Measurements from ENCODE around the gene TTLL3. TPM values are rescaled to one million over a fixed set of nuclear protein-coding genes. Genes with fewer than 3 reads are reported as not detected.

The TTLL3 gene
- total RNA-seq, 1 experiment from 2014 or later: 79.3 TPM

DNA sequence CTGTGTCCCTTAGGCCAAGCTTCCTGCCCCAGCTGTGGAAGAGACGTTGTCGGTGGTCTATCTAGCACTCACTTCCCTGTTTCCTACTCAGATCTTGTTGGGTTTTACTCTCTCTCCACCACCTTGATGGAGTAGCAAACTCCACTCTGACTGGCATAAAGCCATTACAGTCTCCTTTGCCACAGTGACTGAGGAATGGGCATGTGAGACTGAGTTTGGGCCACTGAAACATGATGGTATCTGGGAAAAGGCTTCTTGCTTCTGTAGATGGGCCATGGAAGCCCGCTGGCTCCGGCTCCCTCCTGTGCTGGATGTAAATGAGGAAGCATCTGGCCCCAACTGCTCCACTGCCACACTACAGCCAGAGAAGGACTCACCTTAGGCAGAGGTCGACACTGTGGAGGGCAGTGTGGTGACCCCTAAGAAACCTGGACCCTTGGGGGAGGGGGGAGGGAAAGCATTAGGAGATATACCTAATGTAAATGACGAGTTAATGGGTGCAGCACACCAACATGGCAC, 30.9 kb upstream of the TTLL3 start:
- H3K27me3 ChIP-seq (ENCODE audit: low read length): no peaks in the 10 kb centered on the region
- H3K9ac ChIP-seq (ENCODE audit: low read length): no peak overlapping the region
- no peaks in the 10 kb centered on the region for H3K36me3 ChIP-seq (ENCODE audit: insufficient read depth, low read length)
- peak overlapping the region; percentile 90 for H3K27ac ChIP-seq (ENCODE audit: low read length)
- H3K9me3 ChIP-seq (ENCODE audit: low read length): no peaks in the 10 kb centered on the region
- H3K79me2 ChIP-seq (ENCODE audit: low read length): no peaks in the 10 kb centered on the region
- no peaks in the 10 kb centered on the region for H4K20me1 ChIP-seq (ENCODE audit: insufficient read depth, low read depth, low read length)
- no peak for DNase-seq
- peak overlapping the region; percentile 32; the same call in 1 of the 2 replicates for H3K4me3 ChIP-seq (ENCODE audit: low read length)
- no peaks in the 10 kb centered on the region for H3K9me2 ChIP-seq (replicated peaks; ENCODE audit: insufficient read depth, low read length)
- no peak overlapping the region for H2AFZ ChIP-seq (ENCODE audit: low read length)
- peak overlapping the region; percentile 53 for H3K4me2 ChIP-seq (ENCODE audit: low read depth, low read length, poor library complexity, severe bottlenecking)
- H3K4me1 ChIP-seq (ENCODE audit: low read length): peaks cover 47% of the 10 kb centered on the region

GRCh38 chr3:9779721-9780457, 30.2 kb upstream of the TTLL3 start:
- Histone ChIP-seq H2AFZ (ENCODE audit: low read length) (no peak overlapping the region), H3K4me2 (ENCODE audit: low read depth, low read length, poor library complexity, severe bottlenecking) (peak overlapping the region; percentile 53)

DNA sequence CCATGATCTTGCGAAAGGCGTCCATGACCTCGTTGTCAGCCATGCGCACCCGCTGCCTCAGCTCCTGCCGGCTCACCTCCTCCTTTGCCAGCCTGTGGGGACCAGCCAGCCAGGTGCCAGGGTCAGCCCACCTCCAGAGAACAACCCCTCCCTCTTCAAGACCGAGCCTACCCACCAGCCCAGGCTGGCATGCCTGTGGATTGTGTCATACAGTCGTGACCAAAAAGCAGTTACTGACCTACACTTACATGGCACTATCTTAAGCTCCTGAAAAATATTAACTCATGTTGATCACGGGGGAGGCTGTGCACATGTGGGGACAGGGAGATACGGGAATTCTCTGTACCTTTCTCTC, 29.6 kb upstream of the TTLL3 start:
- Histone ChIP-seq H3K9ac (ENCODE audit: low read length) (peak overlapping the region; percentile 68), H3K27me3 (ENCODE audit: low read length) (no peaks in the 10 kb centered on the region), H3K9me3 (ENCODE audit: low read length) (no peaks in the 10 kb centered on the region), H3K79me2 (ENCODE audit: low read length) (no peaks in the 10 kb centered on the region), H3K36me3 (ENCODE audit: insufficient read depth, low read length) (no peaks in the 10 kb centered on the region), H3K9me2 (replicated peaks; ENCODE audit: insufficient read depth, low read length) (no peaks in the 10 kb centered on the region), H2AFZ (ENCODE audit: low read length) (no peak overlapping the region), H3K4me2 (ENCODE audit: low read depth, low read length, poor library complexity, severe bottlenecking) (peak overlapping the region; percentile 53), H3K4me3 (ENCODE audit: low read length) (peak overlapping the region; percentile 32; the same call in 1 of the 2 replicates), H3K27ac (ENCODE audit: low read length) (peak overlapping the region; percentile 90), H3K4me1 (ENCODE audit: low read length) (peaks cover 47% of the 10 kb centered on the region), H4K20me1 (ENCODE audit: insufficient read depth, low read depth, low read length) (no peaks in the 10 kb centered on the region)
- no peak for DNase-seq

More at GRCh38 chr3:9779721-9780457, 30.2 kb upstream of the TTLL3 start:
- Histone ChIP-seq H3K27ac (ENCODE audit: low read length) (peak overlapping the region; percentile 90), H3K9me3 (ENCODE audit: low read length) (no peaks in the 10 kb centered on the region), H3K9ac (ENCODE audit: low read length) (peak overlapping the region; percentile 68), H3K4me1 (ENCODE audit: low read length) (peaks cover 47% of the 10 kb centered on the region), H3K9me2 (replicated peaks; ENCODE audit: insufficient read depth, low read length) (no peaks in the 10 kb centered on the region), H3K4me3 (ENCODE audit: low read length) (peak overlapping the region; percentile 32; the same call in 1 of the 2 replicates), H3K79me2 (ENCODE audit: low read length) (no peaks in the 10 kb centered on the region), H3K27me3 (ENCODE audit: low read length) (no peaks in the 10 kb centered on the region), H3K36me3 (ENCODE audit: insufficient read depth, low read length) (no peaks in the 10 kb centered on the region), H4K20me1 (ENCODE audit: insufficient read depth, low read depth, low read length) (no peaks in the 10 kb centered on the region)
- DNase-seq: peak; percentile 86

DNA sequence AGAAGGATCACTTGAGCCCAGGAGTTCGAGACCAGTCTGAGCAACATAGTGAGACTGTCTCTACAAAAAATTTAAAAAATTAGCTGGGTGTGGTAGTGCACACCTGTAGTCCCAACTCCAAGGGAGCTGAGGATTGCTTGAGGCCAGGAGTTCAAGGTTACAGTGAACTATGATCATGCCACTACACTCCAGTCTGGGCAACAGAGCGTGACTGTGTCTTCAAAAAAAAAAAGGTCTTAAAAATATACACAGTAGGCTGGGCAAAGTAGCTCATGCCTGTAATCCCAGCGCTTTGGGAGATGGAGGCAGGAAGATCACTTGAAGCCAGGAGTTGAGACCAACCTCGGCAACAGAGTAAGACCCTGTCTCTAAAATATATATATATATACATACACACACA, 29.2 kb upstream of the TTLL3 start:
- H2AFZ ChIP-seq (ENCODE audit: low read length): no peak overlapping the region
- DNase-seq: no peak
- no peaks in the 10 kb centered on the region for H3K79me2 ChIP-seq (ENCODE audit: low read length)
- H3K9me3 ChIP-seq (ENCODE audit: low read length): no peaks in the 10 kb centered on the region
- peak overlapping the region; percentile 90 for H3K27ac ChIP-seq (ENCODE audit: low read length)
- no peaks in the 10 kb centered on the region for H4K20me1 ChIP-seq (ENCODE audit: insufficient read depth, low read depth, low read length)
- H3K4me1 ChIP-seq (ENCODE audit: low read length): peaks cover 47% of the 10 kb centered on the region
- no peaks in the 10 kb centered on the region for H3K36me3 ChIP-seq (ENCODE audit: insufficient read depth, low read length)
- peak overlapping the region; percentile 68 for H3K9ac ChIP-seq (ENCODE audit: low read length)
- H3K4me3 ChIP-seq (ENCODE audit: low read length): 0 out of 2 replicates have a peak overlapping the region, but pooled peaks have one; percentile 32
- H3K9me2 ChIP-seq (replicated peaks; ENCODE audit: insufficient read depth, low read length): no peaks in the 10 kb centered on the region
- no peaks in the 10 kb centered on the region for H3K27me3 ChIP-seq (ENCODE audit: low read length)
- peak overlapping the region; percentile 53 for H3K4me2 ChIP-seq (ENCODE audit: low read depth, low read length, poor library complexity, severe bottlenecking)

GRCh38 chr3:9781551-9781950, 28.5 kb upstream of the TTLL3 start:
- H3K9me3 ChIP-seq (ENCODE audit: low read length): no peaks in the 10 kb centered on the region
- peaks cover 5% of the 10 kb centered on the region; the same call in 1 of the 2 replicates for H3K36me3 ChIP-seq (ENCODE audit: insufficient read depth, low read length)
- peak overlapping the region; percentile 53 for H3K4me2 ChIP-seq (ENCODE audit: low read depth, low read length, poor library complexity, severe bottlenecking)

GRCh38 chr3:9781978-9782603, 28.0 kb upstream of the TTLL3 start:
- Histone ChIP-seq H3K27ac (ENCODE audit: low read length) (peak overlapping the region; percentile 90), H4K20me1 (ENCODE audit: insufficient read depth, low read depth, low read length) (no peaks in the 10 kb centered on the region), H3K4me3 (ENCODE audit: low read length) (no peak overlapping the region), H3K9ac (ENCODE audit: low read length) (peak overlapping the region; percentile 68; the same call in 1 of the 2 replicates), H2AFZ (ENCODE audit: low read length) (no peak overlapping the region), H3K4me2 (ENCODE audit: low read depth, low read length, poor library complexity, severe bottlenecking) (no peak overlapping the region), H3K36me3 (ENCODE audit: insufficient read depth, low read length) (peaks cover 7% of the 10 kb centered on the region; the same call in 1 of the 2 replicates), H3K79me2 (ENCODE audit: low read length) (no peaks in the 10 kb centered on the region), H3K9me2 (replicated peaks; ENCODE audit: insufficient read depth, low read length) (no peaks in the 10 kb centered on the region), H3K27me3 (ENCODE audit: low read length) (no peaks in the 10 kb centered on the region), H3K9me3 (ENCODE audit: low read length) (no peaks in the 10 kb centered on the region), H3K4me1 (ENCODE audit: low read length) (peaks cover 47% of the 10 kb centered on the region)
- no peak for DNase-seq

More at GRCh38 chr3:9781551-9781950, 28.5 kb upstream of the TTLL3 start:
- H3K4me3 ChIP-seq (ENCODE audit: low read length): no peak overlapping the region; the same call in 1 of the 2 replicates
- H3K27ac ChIP-seq (ENCODE audit: low read length): peak overlapping the region; percentile 90
- no peaks in the 10 kb centered on the region for H3K27me3 ChIP-seq (ENCODE audit: low read length)
- H3K79me2 ChIP-seq (ENCODE audit: low read length): no peaks in the 10 kb centered on the region
- no peaks in the 10 kb centered on the region for H3K9me2 ChIP-seq (replicated peaks; ENCODE audit: insufficient read depth, low read length)
- H3K4me1 ChIP-seq (ENCODE audit: low read length): peaks cover 47% of the 10 kb centered on the region
- no peak overlapping the region for H2AFZ ChIP-seq (ENCODE audit: low read length)
- peak overlapping the region; percentile 68 for H3K9ac ChIP-seq (ENCODE audit: low read length)
- H4K20me1 ChIP-seq (ENCODE audit: insufficient read depth, low read depth, low read length): no peaks in the 10 kb centered on the region
- no peak for DNase-seq

DNA sequence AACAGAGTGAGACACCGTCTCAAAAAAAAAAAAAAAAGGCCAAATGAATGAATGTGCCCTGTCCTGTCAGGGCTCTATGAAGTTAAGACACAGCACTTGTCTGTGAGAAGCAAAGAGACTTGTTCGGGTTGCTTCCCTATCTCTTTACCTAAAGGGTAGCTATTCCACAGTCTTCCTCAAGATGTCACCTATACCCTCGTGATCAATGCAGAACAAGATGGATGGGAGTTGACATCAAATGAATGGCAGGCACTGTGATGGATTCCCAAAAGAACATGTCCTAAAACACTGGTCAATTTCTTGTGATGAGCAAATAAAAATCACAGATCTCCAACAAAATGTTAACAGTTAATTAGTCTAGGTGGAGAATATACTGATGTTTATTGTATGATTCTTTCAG, 27.3 kb upstream of the TTLL3 start:
- DNase-seq: no peak
- H3K9me3 ChIP-seq (ENCODE audit: low read length): no peaks in the 10 kb centered on the region
- no peak overlapping the region for H3K4me2 ChIP-seq (ENCODE audit: low read depth, low read length, poor library complexity, severe bottlenecking)
- no peaks in the 10 kb centered on the region for H3K27me3 ChIP-seq (ENCODE audit: low read length)
- no peaks in the 10 kb centered on the region for H4K20me1 ChIP-seq (ENCODE audit: insufficient read depth, low read depth, low read length)
- H3K9ac ChIP-seq (ENCODE audit: low read length): no peak overlapping the region
- H3K79me2 ChIP-seq (ENCODE audit: low read length): no peaks in the 10 kb centered on the region
- no peak overlapping the region for H3K27ac ChIP-seq (ENCODE audit: low read length)
- no peaks in the 10 kb centered on the region for H3K9me2 ChIP-seq (replicated peaks; ENCODE audit: insufficient read depth, low read length)
- no peak overlapping the region for H2AFZ ChIP-seq (ENCODE audit: low read length)
- peaks cover 12% of the 10 kb centered on the region; the same call in 1 of the 2 replicates for H3K36me3 ChIP-seq (ENCODE audit: insufficient read depth, low read length)
- H3K4me3 ChIP-seq (ENCODE audit: low read length): no peak overlapping the region
- peaks cover 44% of the 10 kb centered on the region for H3K4me1 ChIP-seq (ENCODE audit: low read length)

GRCh38 chr3:9783954-9784353, 26.1 kb upstream of the TTLL3 start:
- H3K4me3 ChIP-seq (ENCODE audit: low read length): no peak overlapping the region
- peaks cover 12% of the 10 kb centered on the region; the same call in 1 of the 2 replicates for H3K36me3 ChIP-seq (ENCODE audit: insufficient read depth, low read length)
- no peaks in the 10 kb centered on the region for H3K27me3 ChIP-seq (ENCODE audit: low read length)
- H3K79me2 ChIP-seq (ENCODE audit: low read length): no peaks in the 10 kb centered on the region
- H4K20me1 ChIP-seq (ENCODE audit: insufficient read depth, low read depth, low read length): no peaks in the 10 kb centered on the region
- H3K27ac ChIP-seq (ENCODE audit: low read length): no peak overlapping the region
- H3K4me2 ChIP-seq (ENCODE audit: low read depth, low read length, poor library complexity, severe bottlenecking): no peak overlapping the region
- no peaks in the 10 kb centered on the region for H3K9me2 ChIP-seq (replicated peaks; ENCODE audit: insufficient read depth, low read length)
- H3K9me3 ChIP-seq (ENCODE audit: low read length): no peaks in the 10 kb centered on the region
- H3K9ac ChIP-seq (ENCODE audit: low read length): no peak overlapping the region
- peaks cover 35% of the 10 kb centered on the region for H3K4me1 ChIP-seq (ENCODE audit: low read length)
- DNase-seq: no peak
- H2AFZ ChIP-seq (ENCODE audit: low read length): no peak overlapping the region

Measured in Karpas-422 (cell line).